WTC11 (cell line): ENCODE measurements around the gene OR5H1. TPM values are rescaled to one million over a fixed set of nuclear protein-coding genes. Genes with fewer than 3 reads are reported as not detected.
"Not testable (repeated sequence)": the region's sequence is repeated elsewhere in the genome, so short reads cannot be mapped to it uniquely, and the experiment has no call there.

Experiments
- ATAC-seq: fragments of 200-7000 bp; cut with Tn5 transposase; 2 replicates; pipeline ENCODE4 v1.10.0; 2021; ENCODE audit warnings: mild to moderate bottlenecking, moderate library complexity
- CTCF ChIA-PET: fragments of 300-600 bp; sonication (Branson Sonifier 250); formaldehyde crosslinking; loops from one replicate; lab custom pipeline; 2021; ENCODE audit warnings: antibody characterized with exemption; lab: Charles Lee
- POLR2A ChIA-PET: fragments of 350-600 bp; sonication (Branson Sonifier 250); formaldehyde crosslinking; loops from one replicate; lab custom pipeline; 2021; ENCODE audit warnings: antibody characterized with exemption; lab: Charles Lee
- DNase-seq: peaks from one replicate; pipeline ENCODE4 v3.0.0; 2021; ENCODE audit warnings: low spot score
- H3K27ac Mint-ChIP-seq: 2 replicates; pipeline ENCODE4 v1.8.0; 2021; ENCODE audit warnings: mixed read lengths
- H3K27me3 Mint-ChIP-seq: 2 replicates; pipeline ENCODE4 v1.8.0; 2021; ENCODE audit warnings: low read depth, mild to moderate bottlenecking, moderate library complexity, mixed read lengths
- H3K36me3 Mint-ChIP-seq: 2 replicates; pipeline ENCODE4 v1.8.0; 2021; ENCODE audit warnings: mixed read lengths
- H3K4me1 Mint-ChIP-seq: 2 replicates; pipeline ENCODE4 v1.8.0; 2022; ENCODE audit warnings: mixed read lengths
- H3K4me3 Mint-ChIP-seq: 2 replicates; pipeline ENCODE4 v1.8.0; 2021; ENCODE audit warnings: mild to moderate bottlenecking, moderate library complexity, mixed read lengths
- H3K9me3 Mint-ChIP-seq: 2 replicates; pipeline ENCODE4 v1.8.0; 2021; ENCODE audit warnings: mixed read lengths
- AFF4 ChIP-seq: sonication (generic); formaldehyde crosslinking; IDR thresholded peaks from 2 replicates; pipeline ENCODE4 v1.8.1; 2023; ENCODE audit warnings: mild to moderate bottlenecking, missing genetic modification reagents, borderline replicate concordance
- ATF1 ChIP-seq: sonication (generic); formaldehyde crosslinking; IDR thresholded peaks from 2 replicates; pipeline ENCODE4 v1.8.1; 2023; ENCODE audit warnings: mild to moderate bottlenecking, moderate library complexity, missing genetic modification reagents
- ATF2 ChIP-seq: sonication (generic); formaldehyde crosslinking; IDR thresholded peaks from 2 replicates; pipeline ENCODE4 v1.8.1; 2022; ENCODE audit warnings: low read depth, missing genetic modification reagents, borderline replicate concordance
- EMX1 ChIP-seq: fragments of 250-450 bp; sonication (Bioruptor Pico); IDR thresholded peaks from 2 replicates; pipeline ENCODE4 v1.8.0; 2021; ENCODE audit warnings: mild to moderate bottlenecking
- ETV6 ChIP-seq: sonication (generic); formaldehyde crosslinking; IDR thresholded peaks from 2 replicates; pipeline ENCODE4 v1.8.1; 2022; ENCODE audit warnings: mild to moderate bottlenecking, missing genetic modification reagents
- GTF2I ChIP-seq: fragments of 250-450 bp; sonication (Bioruptor Pico); conservative IDR thresholded peaks from 2 replicates; pipeline ENCODE4 v1.4.0; 2021; ENCODE audit warnings: mild to moderate bottlenecking
- HMGA2 ChIP-seq: fragments of 250-450 bp; sonication (Bioruptor Pico); IDR thresholded peaks from 2 replicates; pipeline ENCODE4 v1.4.0; 2021; ENCODE audit warnings: mild to moderate bottlenecking, moderate library complexity
- NFATC4 ChIP-seq: fragments of 250-450 bp; sonication (Bioruptor Pico); IDR thresholded peaks from 2 replicates; pipeline ENCODE4 v1.9.0; 2021; ENCODE audit warnings: mild to moderate bottlenecking
- OVOL2 ChIP-seq: fragments of 250-450 bp; sonication (Bioruptor Pico); IDR thresholded peaks from 2 replicates; pipeline ENCODE4 v1.9.0; 2021; ENCODE audit warnings: mild to moderate bottlenecking, borderline replicate concordance
- SOX15 ChIP-seq: fragments of 250-450 bp; sonication (Bioruptor Pico); IDR thresholded peaks from 2 replicates; pipeline ENCODE4 v1.9.0; 2021; ENCODE audit warnings: mild to moderate bottlenecking
- TEAD4 ChIP-seq: sonication (generic); formaldehyde crosslinking; IDR thresholded peaks from 2 replicates; pipeline ENCODE4 v1.8.0; 2022; ENCODE audit warnings: mild to moderate bottlenecking, missing genetic modification reagents
- ZNF219 ChIP-seq: sonication (generic); formaldehyde crosslinking; IDR thresholded peaks from 2 replicates; pipeline ENCODE4 v1.8.0; 2023; ENCODE audit warnings: missing genetic modification reagents, mild to moderate bottlenecking, borderline replicate concordance
- ZNF317 ChIP-seq: sonication (generic); formaldehyde crosslinking; IDR thresholded peaks from 2 replicates; pipeline ENCODE4 v1.8.1; 2023; ENCODE audit warnings: low read depth, mild to moderate bottlenecking, moderate library complexity, missing genetic modification reagents, borderline replicate concordance
- ZNF425 ChIP-seq: fragments of 250-450 bp; sonication (Bioruptor Pico); conservative IDR thresholded peaks from 2 replicates; pipeline ENCODE4 v1.9.0; 2021; ENCODE audit warnings: mild to moderate bottlenecking
- ZNF532 ChIP-seq: fragments of 250-450 bp; sonication (Bioruptor Pico); IDR thresholded peaks from 2 replicates; pipeline ENCODE4 v1.9.0; 2021; ENCODE audit warnings: mild to moderate bottlenecking, borderline replicate concordance
- ZSCAN18 ChIP-seq: fragments of 250-450 bp; sonication (Bioruptor Pico); IDR thresholded peaks from 2 replicates; pipeline ENCODE4 v2.1.2; 2022; ENCODE audit warnings: mild to moderate bottlenecking, moderate library complexity
- total RNA-seq: library from RNA; stranded (reverse); gene quantifications from 3 replicates; pipeline ENCODE4 v1.2.3, GENCODE V29; 2021

The OR5H1 gene
- total RNA-seq, 1 experiment from 2014 or later, result 0.02 TPM

- ATAC-seq, H3K27me3 Mint-ChIP-seq, CTCF ChIA-PET, H3K9me3 Mint-ChIP-seq, H3K4me3 Mint-ChIP-seq, DNase-seq, POLR2A ChIA-PET, H3K36me3 Mint-ChIP-seq, H3K27ac Mint-ChIP-seq: not testable (repeated sequence)
- peaks cover 11% of the 10 kb centered on the region for H3K4me1 Mint-ChIP-seq
These were observed 7.5 kb downstream of the OR5H1 start for GRCh38 chr3:98137826-98138557.

GRCh38 chr3:98140531-98140930, 10.0 kb downstream of the OR5H1 start:
- ChIA-PET POLR2A (no interaction called here), CTCF (interaction anchor here (1.2 kb wide), 1 partner anchor 43 kb away, joined by 4 read pairs; no protein-coding TSS in a partner anchor)
- Mint-ChIP-seq H3K4me1 (peaks cover 11% of the 10 kb centered on the region), H3K4me3 (no peak overlapping the region), H3K9me3 (no peaks in the 10 kb centered on the region), H3K27ac (no peak overlapping the region), H3K27me3 (peaks cover 3% of the 10 kb centered on the region; the same call in 1 of the 2 replicates), H3K36me3 (no peaks in the 10 kb centered on the region)
- ATAC-seq (no peak), DNase-seq (no peak)
- TF ChIP-seq ZSCAN18 (no peak), GTF2I (CRISPR knock-in tag) (no peak)

GRCh38 chr3:98147179-98147578, 16.7 kb downstream of the OR5H1 start, which contains the start of gene OR5H14:
Gene OR5H14, plus strand, starts transcription at chr3:98147479. Its CDS starts 1,907 bp downstream, at chr3:98149386.
- POLR2A ChIA-PET, result no interaction called here
- no peaks in the 10 kb centered on the region for H3K4me1 Mint-ChIP-seq
- DNase-seq (no peak), ATAC-seq (no peak)
- CTCF ChIA-PET, result no interaction called here
- no peaks in the 10 kb centered on the region; the same call in 1 of the 2 replicates for H3K27me3 Mint-ChIP-seq
- no peaks in the 10 kb centered on the region for H3K36me3 Mint-ChIP-seq
- no peak within 1 kb of the TSS for H3K27ac Mint-ChIP-seq
- H3K9me3 Mint-ChIP-seq, result peaks cover 9% of the 10 kb centered on the region
- no peak within 1 kb of the TSS for H3K4me3 Mint-ChIP-seq
- no peak for TF ChIP-seq TEAD4 (CRISPR knock-in tag)
- TF ChIP-seq AFF4 (CRISPR knock-in tag), result no peak
- TF ChIP-seq ETV6, result no peak
- TF ChIP-seq ZNF425, result no peak
- no peak for TF ChIP-seq ATF2
- TF ChIP-seq ZNF532 (CRISPR knock-in tag), result no peak
- no peak for TF ChIP-seq ATF1 (CRISPR knock-in tag)
- no peak for TF ChIP-seq ZNF219 (CRISPR knock-in tag)
- TF ChIP-seq NFATC4, result no peak
- no peak for TF ChIP-seq HMGA2 (CRISPR knock-in tag)
- TF ChIP-seq ZNF317 (CRISPR knock-in tag), result no peak
- TF ChIP-seq EMX1 (CRISPR knock-in tag), result no peak
- no peak for TF ChIP-seq OVOL2 (CRISPR knock-in tag)
- TF ChIP-seq SOX15 (CRISPR knock-in tag), result no peak
